Dendritic cell treated with granulocyte-macrophage colony-stimulating factor and Interleukin-4, amounts not matched to agents 40 ng/mL and 50 ng/mL, for 4 days (primary cell): ENCODE measurements around the gene HAUS1.
"Not testable (repeated sequence)": the region's sequence is repeated elsewhere in the genome, so short reads cannot be mapped to it uniquely, and the experiment has no call there.

ENCODE experiments used
- H3K27ac Mint-ChIP-seq: one replicate; pipeline ENCODE4 v1.8.0; 2022; ENCODE audit warnings: mild to moderate bottlenecking, mixed read lengths
- H3K27me3 Mint-ChIP-seq: one replicate; pipeline ENCODE4 v1.8.0; 2022; ENCODE audit warnings: mild to moderate bottlenecking, mixed read lengths
- H3K36me3 Mint-ChIP-seq: one replicate; pipeline ENCODE4 v1.8.0; 2022; ENCODE audit warnings: low read depth, mixed read lengths
- H3K4me1 Mint-ChIP-seq: one replicate; pipeline ENCODE4 v1.8.0; 2022; ENCODE audit warnings: low read depth, mixed read lengths
- H3K4me3 Mint-ChIP-seq: one replicate; pipeline ENCODE4 v1.8.0; 2022; ENCODE audit warnings: mild to moderate bottlenecking, moderate library complexity, mixed read lengths
- H3K9me3 Mint-ChIP-seq: one replicate; pipeline ENCODE4 v1.8.0; 2022; ENCODE audit warnings: mixed read lengths
- intact Hi-C: fragments of 100-400 bp; cut with micrococcal nuclease; formaldehyde crosslinking; loops from one replicate; pipeline ENCODE4 v1.15.0; 2022

HAUS1 gene

DNA sequence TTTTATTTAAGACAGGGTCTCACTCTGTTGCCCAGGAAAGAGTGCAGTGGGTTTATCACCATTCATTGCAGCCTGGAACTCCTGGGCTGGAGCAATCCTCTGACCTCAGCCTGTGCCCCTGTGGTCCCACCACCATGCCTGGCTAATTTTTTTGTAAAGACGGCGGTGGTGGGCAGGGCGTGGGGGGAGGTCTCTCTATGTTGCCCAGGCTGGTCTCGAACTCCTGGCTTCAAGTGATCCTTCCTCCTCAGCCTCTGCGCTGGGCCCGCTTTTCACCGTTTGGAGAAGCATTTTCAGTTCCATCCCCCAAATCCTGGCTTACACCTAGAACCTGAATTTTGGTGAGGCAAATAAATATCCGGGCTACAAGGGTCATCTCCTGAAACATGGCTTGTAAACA, 4.7 kb upstream of the HAUS1 start:
- Mint-ChIP-seq H3K9me3 (no peaks in the 10 kb centered on the region), H3K36me3 (peaks cover 19% of the 10 kb centered on the region), H3K27me3 (no peaks in the 10 kb centered on the region), H3K4me3 (no peak overlapping the region), H3K27ac (no peak overlapping the region), H3K4me1 (peaks cover 6% of the 10 kb centered on the region)
- intact Hi-C loops = no loop called here

DNA sequence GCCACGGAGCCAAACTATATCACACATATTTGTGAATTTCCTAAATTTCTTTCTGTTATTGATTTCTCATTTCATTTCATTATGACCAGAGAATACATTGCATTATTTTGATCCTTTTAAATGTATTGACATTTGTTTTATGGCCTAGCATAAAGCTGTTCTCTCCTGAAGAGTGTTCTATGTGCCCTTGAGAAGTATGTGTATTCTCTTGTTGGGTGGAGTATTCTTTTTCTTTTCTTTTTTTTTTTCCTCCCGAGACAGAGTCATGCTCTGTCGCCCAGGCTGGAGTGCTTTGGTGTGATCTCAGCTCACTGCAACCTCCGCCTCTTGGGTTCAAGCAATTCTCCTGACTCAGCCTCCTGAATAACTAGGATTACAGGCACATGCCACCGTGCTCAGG, 5.2 kb downstream of the HAUS1 start:
- Mint-ChIP-seq H3K9me3 (no peaks in the 10 kb centered on the region), H3K4me3 (no peak overlapping the region), H3K4me1 (peaks cover 7% of the 10 kb centered on the region), H3K36me3 (peaks cover 70% of the 10 kb centered on the region), H3K27ac (no peak overlapping the region), H3K27me3 (no peaks in the 10 kb centered on the region)
- intact Hi-C loops = loop anchor here (10.0 kb wide), 1 partner anchor 425 kb away; no protein-coding TSS in a partner anchor

DNA sequence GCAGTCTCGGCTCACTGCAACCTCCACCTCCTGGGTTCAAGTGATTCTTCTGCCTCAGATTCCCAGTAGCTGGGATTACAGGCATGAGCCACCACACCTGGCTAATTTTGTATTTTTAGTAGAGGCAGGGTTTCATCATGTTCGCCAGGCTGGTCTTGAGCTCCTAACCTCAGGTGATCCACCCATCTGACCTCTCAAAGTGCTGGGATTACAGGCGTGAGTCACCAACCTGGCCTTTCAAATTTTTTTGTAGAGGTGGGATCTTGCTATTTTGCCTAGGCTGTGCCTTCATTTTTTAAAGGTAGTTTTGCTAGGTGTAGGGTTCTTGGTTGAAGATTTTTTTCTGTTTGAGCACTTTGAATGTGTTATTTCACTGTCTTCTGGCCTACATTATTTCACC, 6.2 kb downstream of the HAUS1 start:
- H3K36me3 Mint-ChIP-seq = peaks cover 77% of the 10 kb centered on the region

GRCh38 chr18:46113751-46114150, 9.6 kb downstream of the HAUS1 start:
- Mint-ChIP-seq H3K27ac (no peak overlapping the region), H3K4me3 (no peak overlapping the region), H3K4me1 (no peaks in the 10 kb centered on the region), H3K36me3 (peaks cover 71% of the 10 kb centered on the region), H3K9me3 (no peaks in the 10 kb centered on the region), H3K27me3 (no peaks in the 10 kb centered on the region)
- intact Hi-C loops = no loop called here

More for the DNA sequence above, 6.2 kb downstream of the HAUS1 start:
- no peaks in the 10 kb centered on the region for H3K4me1 Mint-ChIP-seq
- no peaks in the 10 kb centered on the region for H3K9me3 Mint-ChIP-seq
- intact Hi-C loops = no loop called here
- no peaks in the 10 kb centered on the region for H3K27me3 Mint-ChIP-seq
- no peak overlapping the region for H3K27ac Mint-ChIP-seq
- no peak overlapping the region for H3K4me3 Mint-ChIP-seq

DNA sequence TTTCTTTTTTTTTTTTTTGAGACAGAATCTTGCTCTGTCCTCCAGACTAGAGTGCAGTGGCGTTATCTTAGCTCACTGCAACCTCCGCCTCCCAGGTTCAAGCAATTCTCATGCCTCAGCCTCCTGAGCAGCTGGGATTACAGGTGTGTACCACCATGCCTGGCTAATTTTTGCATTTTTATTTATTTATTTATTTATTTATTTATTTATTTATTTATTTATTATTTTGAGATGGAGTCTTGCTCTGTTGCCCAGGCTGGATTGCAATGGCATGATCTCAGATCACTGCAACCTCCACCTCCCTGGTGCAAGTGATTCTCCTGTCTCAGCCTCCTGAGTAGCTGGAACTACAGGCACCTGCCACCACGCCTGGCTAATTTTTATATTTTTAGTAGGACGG, 22.4 kb downstream of the HAUS1 start:
- intact Hi-C loops, H3K9me3 Mint-ChIP-seq, H3K27ac Mint-ChIP-seq, H3K4me1 Mint-ChIP-seq, H3K4me3 Mint-ChIP-seq, H3K27me3 Mint-ChIP-seq: not testable (repeated sequence)
- peaks cover 91% of the 10 kb centered on the region for H3K36me3 Mint-ChIP-seq

DNA sequence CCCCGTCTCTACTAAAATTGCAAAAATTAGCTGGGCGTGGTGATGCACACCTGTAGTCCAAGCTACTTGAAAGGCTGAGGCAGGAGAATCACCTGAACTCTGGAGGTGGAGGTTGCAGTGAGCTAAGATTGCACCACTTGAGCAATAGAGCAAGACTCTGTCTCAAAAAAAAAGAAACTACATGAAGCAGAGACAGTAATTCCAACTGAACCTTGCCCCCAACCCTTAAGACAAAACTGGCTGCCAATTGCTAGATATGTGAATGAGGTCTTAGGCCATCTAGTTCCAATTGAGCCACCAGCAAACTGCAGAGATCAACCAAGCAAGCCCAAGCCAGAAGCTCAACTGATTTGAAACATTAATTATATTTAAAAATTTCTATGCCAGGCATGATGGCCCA, 25.9 kb downstream of the HAUS1 start:
- Mint-ChIP-seq H3K4me3 (no peak overlapping the region), H3K9me3 (no peaks in the 10 kb centered on the region), H3K4me1 (no peaks in the 10 kb centered on the region), H3K36me3 (peaks cover 61% of the 10 kb centered on the region), H3K27me3 (no peaks in the 10 kb centered on the region), H3K27ac (no peak overlapping the region)
- intact Hi-C loops = no loop called here

GRCh38 chr18:46130549-46130948, 26.4 kb downstream of the HAUS1 start:
- H3K4me3 Mint-ChIP-seq, H3K27me3 Mint-ChIP-seq, H3K9me3 Mint-ChIP-seq, intact Hi-C loops, H3K27ac Mint-ChIP-seq, H3K4me1 Mint-ChIP-seq: not testable (repeated sequence)
- peaks cover 56% of the 10 kb centered on the region for H3K36me3 Mint-ChIP-seq

DNA sequence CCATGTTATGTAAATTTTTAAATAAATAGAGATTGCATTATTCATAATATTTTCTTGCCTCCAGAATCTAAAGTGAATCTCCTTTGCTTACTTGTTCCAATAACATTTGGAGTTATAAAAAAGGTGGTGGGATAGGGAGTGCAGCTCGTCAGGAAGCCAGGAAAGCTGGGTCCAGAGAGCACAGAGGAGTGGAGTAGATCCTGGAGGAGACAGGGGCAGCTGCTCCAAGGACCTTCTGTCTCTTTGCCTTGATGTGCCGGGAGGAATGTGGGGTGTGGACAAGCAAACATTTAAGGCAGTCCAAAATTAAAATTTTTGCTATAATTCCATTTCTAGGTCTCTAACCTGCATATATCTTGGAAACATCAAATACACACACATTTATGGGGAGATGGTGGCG, 29.3 kb downstream of the HAUS1 start:
- no peak overlapping the region for H3K4me3 Mint-ChIP-seq
- H3K27ac Mint-ChIP-seq = no peak overlapping the region
- peaks cover 33% of the 10 kb centered on the region for H3K36me3 Mint-ChIP-seq
- no peaks in the 10 kb centered on the region for H3K27me3 Mint-ChIP-seq
- no peaks in the 10 kb centered on the region for H3K4me1 Mint-ChIP-seq
- no peaks in the 10 kb centered on the region for H3K9me3 Mint-ChIP-seq
- intact Hi-C loops = no loop called here

- H3K4me3 Mint-ChIP-seq = no peak overlapping the region
Measured at GRCh38 chr18:46134920-46135675, 30.9 kb downstream of the HAUS1 start.

DNA sequence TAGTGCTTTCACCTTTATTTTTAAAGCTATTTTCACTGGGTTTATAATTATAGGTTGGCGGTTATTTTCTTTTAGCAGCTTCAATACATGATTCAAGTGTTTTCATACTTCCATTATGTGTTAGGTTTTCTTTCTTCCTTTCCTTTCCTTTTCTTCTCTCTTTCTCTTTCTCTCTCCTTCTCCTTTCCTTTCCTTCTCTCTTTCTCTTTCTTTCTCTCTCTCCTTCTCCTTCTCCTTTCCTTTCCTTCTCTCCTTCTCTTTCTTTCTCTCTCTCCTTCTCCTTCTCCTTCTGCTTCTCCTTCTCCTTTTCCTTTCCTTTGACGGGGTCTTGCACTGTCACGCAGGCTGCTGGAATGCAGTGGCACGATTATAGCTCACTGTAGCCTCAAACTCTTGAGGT, 36.0 kb downstream of the HAUS1 start:
- intact Hi-C loops = no loop called here
- Mint-ChIP-seq H3K27me3 (no peaks in the 10 kb centered on the region), H3K36me3 (no peaks in the 10 kb centered on the region), H3K27ac (no peak overlapping the region), H3K4me3 (no peak overlapping the region), H3K9me3 (no peaks in the 10 kb centered on the region), H3K4me1 (peaks cover 5% of the 10 kb centered on the region)

More at GRCh38 chr18:46134920-46135675, 30.9 kb downstream of the HAUS1 start:
- Mint-ChIP-seq H3K27me3 (no peaks in the 10 kb centered on the region), H3K9me3 (no peaks in the 10 kb centered on the region), H3K27ac (no peak overlapping the region), H3K36me3 (peaks cover 19% of the 10 kb centered on the region), H3K4me1 (peaks cover under 1% of the 10 kb centered on the region)
- intact Hi-C loops = no loop called here

DNA sequence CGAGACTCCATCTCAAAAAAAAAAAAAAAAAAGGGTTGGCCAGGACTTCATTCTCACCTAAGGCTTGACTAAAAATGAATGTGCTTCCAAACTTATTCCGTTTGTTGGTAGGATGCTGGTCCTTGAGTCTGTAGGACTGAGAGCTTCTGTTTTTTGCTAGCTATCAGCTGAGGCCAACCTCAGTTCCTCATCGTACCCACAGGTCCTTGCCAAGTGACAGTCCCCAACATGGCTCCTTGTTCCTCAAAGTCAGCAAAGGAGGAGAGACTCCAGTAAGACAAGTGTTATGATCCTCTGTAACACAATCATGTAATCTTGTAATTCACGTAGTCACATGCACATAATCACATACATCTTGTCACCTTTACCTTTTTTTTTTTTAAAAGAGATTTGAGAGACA, 37.0 kb downstream of the HAUS1 start:
- H3K27me3 Mint-ChIP-seq = no peaks in the 10 kb centered on the region
- no peak overlapping the region for H3K4me3 Mint-ChIP-seq
- intact Hi-C loops = no loop called here
- no peaks in the 10 kb centered on the region for H3K9me3 Mint-ChIP-seq
- no peak overlapping the region for H3K27ac Mint-ChIP-seq
- H3K36me3 Mint-ChIP-seq = no peaks in the 10 kb centered on the region
- H3K4me1 Mint-ChIP-seq = peaks cover 5% of the 10 kb centered on the region

DNA sequence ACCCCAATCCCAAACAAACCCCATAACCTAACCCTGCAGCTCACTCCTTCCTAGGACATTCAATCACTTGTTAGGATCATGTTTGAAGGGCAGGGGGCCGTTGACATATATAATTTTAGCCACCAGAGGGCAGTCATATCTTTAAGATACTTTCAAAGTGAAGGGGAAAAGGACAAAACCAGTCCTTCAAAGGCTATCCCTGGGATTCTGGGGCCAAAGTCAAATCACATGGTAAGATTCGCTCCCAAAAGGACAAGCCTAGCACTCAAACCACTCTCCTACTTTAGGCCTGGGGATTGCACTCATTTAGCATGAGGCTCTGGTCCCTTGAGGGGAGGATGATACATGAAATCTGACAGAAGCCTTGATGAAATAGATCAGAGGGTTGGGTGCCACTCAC, 44.6 kb downstream of the HAUS1 start:
- H3K4me3 Mint-ChIP-seq = no peak overlapping the region
- H3K27me3 Mint-ChIP-seq = no peaks in the 10 kb centered on the region
- no peaks in the 10 kb centered on the region for H3K36me3 Mint-ChIP-seq
- peaks cover 5% of the 10 kb centered on the region for H3K4me1 Mint-ChIP-seq
- intact Hi-C loops = no loop called here
- no peaks in the 10 kb centered on the region for H3K9me3 Mint-ChIP-seq
- H3K27ac Mint-ChIP-seq = no peak overlapping the region

DNA sequence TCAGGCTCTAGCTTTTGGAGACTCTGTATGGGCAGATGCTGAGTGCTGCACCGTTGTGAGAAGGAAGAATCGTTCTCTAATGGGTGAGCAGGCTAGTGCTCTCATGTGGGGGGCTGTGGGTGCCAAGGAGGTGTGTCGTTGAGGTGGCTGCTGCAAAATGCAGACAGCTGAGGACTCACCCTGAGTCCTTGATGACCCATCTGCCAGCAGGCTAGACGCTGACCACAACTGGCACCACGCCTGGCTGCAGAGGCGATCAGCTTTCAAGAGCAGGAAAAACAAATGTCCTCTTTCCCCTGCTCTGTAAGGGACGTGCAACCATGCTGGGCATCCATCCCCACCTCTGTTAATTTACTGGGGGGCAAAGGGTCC, 48.2 kb downstream of the HAUS1 start:
- no peaks in the 10 kb centered on the region for H3K36me3 Mint-ChIP-seq
- no peaks in the 10 kb centered on the region for H3K9me3 Mint-ChIP-seq
- intact Hi-C loops = loop anchor here (10.0 kb wide), 1 partner anchor 342 kb away; no protein-coding TSS in a partner anchor
- peaks cover 5% of the 10 kb centered on the region for H3K4me1 Mint-ChIP-seq
- H3K27me3 Mint-ChIP-seq = no peaks in the 10 kb centered on the region
- no peak overlapping the region for H3K27ac Mint-ChIP-seq
- no peak overlapping the region for H3K4me3 Mint-ChIP-seq

DNA sequence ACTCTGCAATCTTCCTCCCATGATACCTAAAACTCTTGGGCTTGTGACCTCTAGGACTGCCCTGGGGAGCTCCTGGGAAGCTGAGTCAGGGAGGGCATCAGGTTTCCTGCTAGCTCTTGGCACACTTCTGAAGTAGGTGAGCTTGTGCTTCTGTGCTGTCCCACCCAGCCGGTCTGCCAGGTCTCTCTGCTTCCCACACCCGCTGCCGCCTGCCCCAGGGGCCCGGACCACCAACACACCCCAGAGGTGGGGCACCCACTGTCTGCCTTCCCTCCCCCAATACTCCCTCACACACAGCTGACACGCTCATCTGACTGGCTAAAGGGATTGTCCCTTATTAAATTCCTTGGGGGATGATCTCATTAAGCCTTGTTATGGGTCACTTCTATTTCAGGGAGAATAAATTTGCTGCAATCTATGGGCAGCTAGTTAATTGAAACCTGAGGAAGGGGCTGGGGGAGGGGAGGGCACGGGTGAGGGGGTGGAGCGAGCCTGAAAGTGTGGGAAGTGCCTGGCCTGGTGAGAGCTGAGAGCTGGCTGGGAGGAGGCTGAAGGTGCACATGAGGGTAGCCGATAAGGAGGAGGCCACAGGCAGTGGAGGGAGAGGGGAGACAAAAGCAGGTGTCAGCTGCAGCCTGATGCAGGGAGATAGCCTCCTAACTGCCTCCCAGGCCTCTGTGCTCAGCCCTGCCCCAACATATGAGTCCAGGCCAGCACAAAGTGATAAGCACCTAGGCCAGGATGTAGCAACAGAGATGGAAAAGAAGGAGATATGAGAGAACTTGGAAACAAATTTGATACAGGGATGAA, 48.8 kb downstream of the HAUS1 start:
- H3K9me3 Mint-ChIP-seq = no peaks in the 10 kb centered on the region
- H3K36me3 Mint-ChIP-seq = no peaks in the 10 kb centered on the region
- no peak overlapping the region for H3K4me3 Mint-ChIP-seq
- no peak overlapping the region for H3K27ac Mint-ChIP-seq
- H3K27me3 Mint-ChIP-seq = no peaks in the 10 kb centered on the region
- peaks cover 5% of the 10 kb centered on the region for H3K4me1 Mint-ChIP-seq
- intact Hi-C loops = loop anchor here (10.0 kb wide), 1 partner anchor 342 kb away; no protein-coding TSS in a partner anchor
